ENCODE results near the gene MOV10L1.

The MOV10L1 gene

GRCh38 chr22:50051930-50052329 is 37.9 kb upstream of the MOV10L1 start:
- H3K4me3 Mint-ChIP-seq = no peak overlapping the region
- no peaks in the 10 kb centered on the region for H3K36me3 Mint-ChIP-seq (ENCODE audit: insufficient read depth)
- H3K27me3 Mint-ChIP-seq = peaks cover 24 to 50% of the 10 kb centered on the region in 2 donors
- no peak for ATAC-seq (replicated peaks)
- no peak for DNase-seq
- no peaks in the 10 kb centered on the region for H3K4me1 Mint-ChIP-seq (ENCODE audit: low read depth in 2 of 2)
- H3K9me3 Mint-ChIP-seq = no peaks in the 10 kb centered on the region
- no peak overlapping the region for H3K27ac Mint-ChIP-seq

DNA sequence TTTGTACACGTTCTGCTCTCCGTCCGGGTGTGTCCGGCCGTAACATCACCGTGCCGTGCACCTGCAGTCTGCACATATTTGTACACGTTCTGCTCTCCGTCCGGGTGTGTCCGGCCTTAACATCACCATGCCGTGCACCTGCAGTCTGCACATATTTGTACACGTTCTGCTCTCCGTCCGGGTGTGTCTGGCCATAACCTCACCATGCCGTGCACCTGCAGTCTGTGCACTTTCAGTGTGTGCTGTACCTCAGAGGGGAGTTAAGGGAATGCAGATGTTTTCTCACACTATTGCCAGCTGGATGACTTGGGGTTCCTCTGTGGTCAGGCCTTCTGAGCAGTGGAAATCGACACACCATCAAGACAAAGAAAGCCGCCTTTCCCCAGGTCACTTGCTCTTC is 35.9 kb upstream of the MOV10L1 start:
- H3K27me3 Mint-ChIP-seq = peaks cover 34 to 61% of the 10 kb centered on the region in 2 donors
- H3K4me3 Mint-ChIP-seq = no peak overlapping the region
- no peak overlapping the region for H3K27ac Mint-ChIP-seq

GRCh38 chr22:50056214-50056972 is 33.4 kb upstream of the MOV10L1 start:
- no peaks in the 10 kb centered on the region for H3K4me1 Mint-ChIP-seq (ENCODE audit: low read depth in 2 of 2)
- H3K4me3 Mint-ChIP-seq = no peak overlapping the region
- ATAC-seq (replicated peaks) (no peak), DNase-seq (no peak)
- no peaks in the 10 kb centered on the region for H3K36me3 Mint-ChIP-seq (ENCODE audit: insufficient read depth)
- no peaks in the 10 kb centered on the region for H3K9me3 Mint-ChIP-seq
- H3K27me3 Mint-ChIP-seq = peaks cover 44 to 74% of the 10 kb centered on the region in 2 donors
- H3K27ac Mint-ChIP-seq = no peak overlapping the region

More for the DNA sequence above, 35.9 kb upstream of the MOV10L1 start:
- H3K4me1 Mint-ChIP-seq (ENCODE audit: low read depth in 2 of 2) = no peaks in the 10 kb centered on the region
- ATAC-seq (replicated peaks) (no peak), DNase-seq (no peak)
- no peaks in the 10 kb centered on the region for H3K9me3 Mint-ChIP-seq
- H3K36me3 Mint-ChIP-seq (ENCODE audit: insufficient read depth) = no peaks in the 10 kb centered on the region

GRCh38 chr22:50057278-50058060 is 32.3 kb upstream of the MOV10L1 start:
- ATAC-seq (replicated peaks) = no peak
- no peaks in the 10 kb centered on the region for H3K9me3 Mint-ChIP-seq
- DNase-seq = no peak
- H3K27me3 Mint-ChIP-seq = peaks cover 33 to 71% of the 10 kb centered on the region in 2 donors
- H3K36me3 Mint-ChIP-seq (ENCODE audit: insufficient read depth) = no peaks in the 10 kb centered on the region
- peak overlapping the region in 1 of 2 donors; percentile 27 for H3K4me3 Mint-ChIP-seq
- no peaks in the 10 kb centered on the region for H3K4me1 Mint-ChIP-seq (ENCODE audit: low read depth in 2 of 2)
- no peak overlapping the region for H3K27ac Mint-ChIP-seq

DNA sequence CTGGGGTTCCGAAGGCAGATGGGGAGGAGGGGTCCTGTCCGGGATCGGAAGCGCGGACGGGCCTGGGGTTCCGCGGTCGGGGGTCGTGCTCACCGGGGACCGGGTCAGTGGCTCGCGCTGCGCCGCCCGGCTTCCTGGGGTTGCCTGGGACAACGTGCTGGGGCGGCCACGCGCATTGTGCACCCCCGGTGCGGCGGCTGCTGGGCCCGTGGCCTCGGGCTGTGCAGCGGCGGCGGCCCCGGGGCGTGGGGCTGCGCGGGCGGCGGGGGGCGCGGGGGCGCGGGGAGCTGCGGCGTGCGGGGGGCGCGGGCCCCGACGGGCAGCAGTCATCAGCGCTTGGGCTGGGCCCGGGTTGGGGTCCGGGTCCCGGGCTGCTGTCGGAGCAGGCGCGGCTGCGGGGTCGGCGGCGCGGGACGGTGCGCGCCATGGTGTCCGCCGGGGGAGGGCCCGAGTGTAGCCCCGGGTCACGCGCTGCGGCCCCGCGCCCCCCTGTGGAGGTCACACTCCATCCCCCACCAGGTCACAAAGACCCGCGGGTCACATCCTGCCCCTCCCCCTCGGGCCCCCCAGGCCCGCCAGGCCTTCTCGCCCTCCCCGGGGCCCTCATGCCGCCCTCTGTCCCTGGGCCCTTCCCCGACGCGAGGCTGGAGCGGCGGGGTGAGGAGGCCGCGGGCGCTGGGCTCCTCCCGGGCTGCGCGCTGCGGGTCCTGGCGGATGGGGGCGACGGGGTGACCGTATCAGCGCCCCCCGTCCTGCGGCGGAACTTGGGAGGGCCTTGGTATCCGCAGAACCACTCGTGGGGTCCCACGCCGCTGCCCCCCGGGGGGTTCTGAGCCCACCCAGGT is 31.5 kb upstream of the MOV10L1 start, which contains the start of gene TTLL8:
Gene TTLL8, minus strand, starts transcription at position 238 of the 845 bp plus-strand sequence.
- no peak within 1 kb of the TSS for H3K27ac Mint-ChIP-seq

GRCh38 chr22:50058906-50059880 is 30.6 kb upstream of the MOV10L1 start:
- ATAC-seq (replicated peaks) (no peak), DNase-seq (no peak)
- H3K9me3 Mint-ChIP-seq = no peaks in the 10 kb centered on the region
- H3K4me1 Mint-ChIP-seq (ENCODE audit: low read depth in 2 of 2) = no peaks in the 10 kb centered on the region
- H3K27me3 Mint-ChIP-seq = peaks cover 32 to 63% of the 10 kb centered on the region in 2 donors
- H3K36me3 Mint-ChIP-seq (ENCODE audit: insufficient read depth) = no peaks in the 10 kb centered on the region
- H3K4me3 Mint-ChIP-seq = peak overlapping the region in 1 of 2 donors; percentile 15
- no peak overlapping the region for H3K27ac Mint-ChIP-seq

More for the DNA sequence above, 31.5 kb upstream of the MOV10L1 start, which contains the start of gene TTLL8:
- no peaks in the 10 kb centered on the region for H3K36me3 Mint-ChIP-seq (ENCODE audit: insufficient read depth)
- ATAC-seq (replicated peaks) (no peak), DNase-seq (no peak)
- no peaks in the 10 kb centered on the region for H3K9me3 Mint-ChIP-seq
- peak within 1 kb of the TSS in 1 of 2 donors; percentile 27 for H3K4me3 Mint-ChIP-seq
- H3K4me1 Mint-ChIP-seq (ENCODE audit: low read depth in 2 of 2) = no peaks in the 10 kb centered on the region
- peaks cover 32 to 71% of the 10 kb centered on the region in 2 donors for H3K27me3 Mint-ChIP-seq

DNA sequence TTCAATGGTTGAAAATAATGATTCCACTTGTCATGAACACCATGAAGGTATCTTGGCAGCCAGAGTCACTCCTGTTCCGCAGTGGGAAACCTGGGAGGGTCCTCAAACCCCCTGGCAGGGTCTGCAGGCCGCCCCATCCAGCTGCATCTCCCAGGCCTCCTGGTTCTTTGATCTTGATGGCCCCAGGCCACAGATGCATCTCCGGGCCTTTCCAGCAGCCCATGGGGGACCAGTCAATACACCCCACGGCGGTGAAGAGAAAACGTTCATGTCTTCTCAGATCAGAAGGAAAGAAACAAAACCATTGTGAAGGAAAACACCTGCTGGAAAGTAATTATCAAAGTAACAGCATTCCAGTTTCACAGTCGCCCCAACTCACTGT is 29.9 kb upstream of the MOV10L1 start:
- Mint-ChIP-seq H3K4me1 (ENCODE audit: low read depth in 2 of 2) (no peaks in the 10 kb centered on the region), H3K4me3 (peak overlapping the region in 1 of 2 donors; percentile 15), H3K27me3 (peaks cover 31 to 56% of the 10 kb centered on the region in 2 donors), H3K36me3 (ENCODE audit: insufficient read depth) (no peaks in the 10 kb centered on the region), H3K9me3 (no peaks in the 10 kb centered on the region), H3K27ac (no peak overlapping the region)
- no peak for DNase-seq
- no peak for ATAC-seq (replicated peaks)

DNA sequence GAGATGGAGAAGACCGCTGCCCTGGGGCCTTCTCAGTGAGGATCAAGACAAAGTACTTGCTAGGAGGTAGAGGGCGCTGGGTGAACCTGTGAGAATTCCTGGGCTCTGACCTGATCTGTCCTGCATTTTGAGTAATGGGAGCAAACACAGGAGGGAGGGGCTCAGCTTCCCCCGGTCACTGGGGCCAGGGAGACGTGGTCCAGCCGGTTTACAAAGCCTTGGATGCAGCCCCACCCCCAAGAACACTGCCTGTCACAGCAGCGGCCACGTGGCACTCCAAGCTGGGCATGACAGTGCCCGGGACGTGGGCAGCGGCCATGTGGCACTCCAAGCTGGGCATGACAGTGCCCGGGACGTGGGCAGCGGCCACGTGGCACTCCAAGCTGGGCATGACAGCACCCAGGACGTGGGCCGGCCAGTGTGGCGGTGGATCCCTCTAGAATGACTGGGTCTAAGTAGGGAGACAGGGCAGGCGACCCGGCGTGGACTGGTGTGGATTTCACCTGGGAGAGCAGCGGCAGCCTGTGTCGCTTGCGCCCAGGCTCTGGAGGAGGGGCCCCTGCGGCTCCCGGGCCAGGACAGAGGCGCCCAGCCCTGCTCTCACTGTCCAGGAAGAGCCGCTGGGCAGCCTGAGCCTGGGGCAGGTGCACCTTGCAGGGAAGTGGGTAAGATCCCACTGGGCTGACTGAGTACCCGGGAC is 29.2 kb upstream of the MOV10L1 start:
- DNase-seq = no peak
- Mint-ChIP-seq H3K9me3 (no peaks in the 10 kb centered on the region), H3K27ac (no peak overlapping the region), H3K4me3 (no peak overlapping the region), H3K27me3 (peaks cover 25 to 49% of the 10 kb centered on the region in 2 donors), H3K36me3 (ENCODE audit: insufficient read depth) (no peaks in the 10 kb centered on the region), H3K4me1 (ENCODE audit: low read depth in 2 of 2) (no peaks in the 10 kb centered on the region)
- no peak for ATAC-seq (replicated peaks)

GRCh38 chr22:50061141-50061823 is 28.5 kb upstream of the MOV10L1 start:
- no peak overlapping the region for H3K27ac Mint-ChIP-seq

DNA sequence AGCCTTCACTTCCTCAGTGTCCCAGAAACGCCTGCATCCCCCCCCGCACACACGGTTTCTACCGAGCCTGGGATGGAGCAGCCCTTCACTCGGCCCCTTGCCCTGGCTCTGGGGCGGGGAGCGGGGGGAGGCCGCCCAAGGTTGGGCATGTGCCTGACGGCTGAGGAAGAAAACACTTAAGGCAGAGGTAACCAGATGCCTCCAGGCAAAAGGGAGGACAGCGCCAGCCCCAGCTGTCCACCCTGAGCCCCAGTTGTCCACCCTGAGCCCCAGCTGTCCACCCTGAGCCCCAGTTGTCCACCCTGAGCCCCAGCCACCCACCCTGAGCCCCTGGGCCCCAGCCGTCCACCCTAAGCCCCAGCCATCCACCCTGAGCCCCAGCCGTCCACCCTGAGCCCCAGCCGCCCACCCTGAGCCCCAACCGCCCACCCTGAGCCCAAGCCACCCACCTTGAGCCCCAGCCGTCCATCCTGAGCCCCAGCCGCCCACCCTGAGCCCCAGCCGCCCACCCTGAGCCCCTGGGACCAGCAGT is 27.9 kb upstream of the MOV10L1 start:
- no peaks in the 10 kb centered on the region for H3K4me1 Mint-ChIP-seq (ENCODE audit: low read depth in 2 of 2)
- no peak overlapping the region for H3K27ac Mint-ChIP-seq
- no peak overlapping the region for H3K4me3 Mint-ChIP-seq
- ATAC-seq (replicated peaks) (no peak), DNase-seq (no peak)
- H3K36me3 Mint-ChIP-seq (ENCODE audit: insufficient read depth) = no peaks in the 10 kb centered on the region
- no peaks in the 10 kb centered on the region for H3K9me3 Mint-ChIP-seq
- H3K27me3 Mint-ChIP-seq = peaks cover 21 to 36% of the 10 kb centered on the region in 2 donors

More at GRCh38 chr22:50061141-50061823, 28.5 kb upstream of the MOV10L1 start:
- no peak for DNase-seq
- H3K27me3 Mint-ChIP-seq = peaks cover 25 to 42% of the 10 kb centered on the region in 2 donors
- no peak for ATAC-seq (replicated peaks)
- no peak overlapping the region for H3K4me3 Mint-ChIP-seq
- no peaks in the 10 kb centered on the region for H3K9me3 Mint-ChIP-seq
- H3K4me1 Mint-ChIP-seq (ENCODE audit: low read depth in 2 of 2) = no peaks in the 10 kb centered on the region
- H3K36me3 Mint-ChIP-seq (ENCODE audit: insufficient read depth) = no peaks in the 10 kb centered on the region

GRCh38 chr22:50062509-50063135 is 27.2 kb upstream of the MOV10L1 start:
- Mint-ChIP-seq H3K27me3 (peaks cover 14 to 32% of the 10 kb centered on the region in 2 donors), H3K36me3 (ENCODE audit: insufficient read depth) (no peaks in the 10 kb centered on the region), H3K4me3 (no peak overlapping the region), H3K27ac (no peak overlapping the region), H3K9me3 (no peaks in the 10 kb centered on the region), H3K4me1 (ENCODE audit: low read depth in 2 of 2) (no peaks in the 10 kb centered on the region)
- ATAC-seq (replicated peaks) = no peak
- DNase-seq = no peak
